ENCODE measurements around the gene CHIT1. TPM values are rescaled to one million over a fixed set of nuclear protein-coding genes. Genes with fewer than 3 reads are reported as not detected.
"Not testable (repeated sequence)": the region's sequence is repeated elsewhere in the genome, so short reads cannot be mapped to it uniquely, and the experiment has no call there.

CHIT1 gene
- polyA plus RNA-seq, 1 of the 3 experiments (the other 2 are of a cell fraction): not detected

- no peaks in the 10 kb centered on the region for H4K20me1 ChIP-seq (ENCODE audit: insufficient read depth)
- WGBS (ENCODE audit: low lambda C conversion rate): 27% methylated on average over 4 of the region's 4 CpGs
- DNase-seq: no peak
- no peaks in the 10 kb centered on the region for H3K27me3 ChIP-seq (ENCODE audit: insufficient read depth)
- no peak overlapping the region for H3K27ac ChIP-seq (ENCODE audit: low read depth in 2 of 2, low read length in 1 of 2)
- no peak overlapping the region for H3K9ac ChIP-seq
- H3F3A ChIP-seq (replicated peaks; ENCODE audit: insufficient read depth): no peaks in the 10 kb centered on the region
- H3K4me3 ChIP-seq (ENCODE audit: low read depth in 2 of 2, low read length in 1 of 2): no peak overlapping the region
- H3K36me3 ChIP-seq (replicated peaks in 1 of 2; ENCODE audit: control insufficient read depth in 1 of 2, insufficient read depth in 2 of 2, low read length in 1 of 2): no peaks in the 10 kb centered on the region
- no peak overlapping the region for H3K4me2 ChIP-seq
- no peaks in the 10 kb centered on the region for H3K9me3 ChIP-seq
- TF ChIP-seq MEF2A (IDR thresholded peaks at IDR 0.05; ENCODE audit: borderline replicate concordance, low read depth) (no peak), RFX5 (IDR thresholded peaks at IDR 0.05; ENCODE audit: low read length) (no peak), GATA2 (CRISPR knock-in tag; IDR thresholded peaks at IDR 0.05) (no peak), IRF3 (IDR thresholded peaks at IDR 0.05; ENCODE audit: low read depth, low read length) (no peak), TAF1 (IDR thresholded peaks at IDR 0.05; ENCODE audit: borderline replicate concordance, low read depth, low read length) (no peak), PBX3 (IDR thresholded peaks at IDR 0.05) (no peak), FOXJ3 (CRISPR knock-in tag; IDR thresholded peaks at IDR 0.05) (no peak), USF2 (IDR thresholded peaks at IDR 0.05; ENCODE audit: borderline replicate concordance, low read depth, low read length) (no peak), EZH2phosphoT487 (IDR thresholded peaks at IDR 0.05; ENCODE audit: borderline replicate concordance, low read depth) (no peak)
- no peaks in the 10 kb centered on the region for H3K9me2 ChIP-seq
- ChIA-PET POLR2A (no interaction called here), CTCF (interaction anchor here (1.1 to 2.1 kb wide), 4 partner anchors 23 to 206 kb away, joined by 5 to 12 read pairs (median 6); no protein-coding TSS in a partner anchor)
- H3K4me1 ChIP-seq (ENCODE audit: control insufficient read depth in 1 of 2, insufficient read depth in 2 of 2, low read depth in 1 of 2, low read length in 1 of 2): no peaks in the 10 kb centered on the region
- H3K79me2 ChIP-seq (ENCODE audit: insufficient read depth): no peaks in the 10 kb centered on the region
- H2AFZ ChIP-seq (ENCODE audit: low read depth): no peak overlapping the region
Measured at GRCh38 chr1:203244776-203245175, 15.3 kb upstream of the CHIT1 start.

GRCh38 chr1:203241708-203242107, 12.2 kb upstream of the CHIT1 start:
- H2AFZ ChIP-seq (ENCODE audit: low read depth); H3K4me1 ChIP-seq (ENCODE audit: control insufficient read depth in 1 of 2, insufficient read depth in 2 of 2, low read depth in 1 of 2, low read length in 1 of 2); H3K9me2 ChIP-seq; DNase-seq; H3K4me3 ChIP-seq (ENCODE audit: low read depth in 2 of 2, low read length in 1 of 2); H3F3A ChIP-seq (replicated peaks; ENCODE audit: insufficient read depth); H3K9ac ChIP-seq; H3K79me2 ChIP-seq (ENCODE audit: insufficient read depth); POLR2A ChIA-PET; H3K36me3 ChIP-seq (replicated peaks in 1 of 2; ENCODE audit: control insufficient read depth in 1 of 2, insufficient read depth in 2 of 2, low read length in 1 of 2); H3K27me3 ChIP-seq (ENCODE audit: insufficient read depth); H3K4me2 ChIP-seq; H3K27ac ChIP-seq (ENCODE audit: low read depth in 2 of 2, low read length in 1 of 2); H4K20me1 ChIP-seq (ENCODE audit: insufficient read depth); H3K9me3 ChIP-seq: not testable (repeated sequence)
- 40% methylated on average over 5 of the region's 5 CpGs for WGBS (ENCODE audit: low lambda C conversion rate)
- CTCF ChIA-PET: interaction anchor here (2.0 kb wide), 1 partner anchor 26 kb away, joined by 10 read pairs; no protein-coding TSS in a partner anchor
